ENCODE data around the gene PLCB1.

Gene PLCB1

DNA sequence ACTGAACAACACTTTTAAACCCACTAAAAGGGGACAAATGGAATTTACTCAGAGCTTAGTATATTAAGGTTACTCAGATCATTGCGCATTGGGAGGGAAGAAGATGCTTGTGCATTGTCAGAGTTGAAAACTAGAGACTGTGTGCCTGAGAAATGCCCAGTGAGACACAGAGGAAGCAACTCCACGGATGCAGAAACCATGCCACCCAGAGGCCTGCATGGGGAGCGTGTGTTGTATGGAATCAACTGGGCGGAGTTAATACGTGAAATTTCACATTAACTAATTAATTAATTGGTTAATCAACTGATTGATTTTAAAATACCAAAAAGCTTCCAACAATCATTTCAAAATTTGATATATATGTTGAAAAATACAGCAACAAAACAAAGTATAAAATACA is 391.6 kb downstream of the PLCB1 start:
- TF ChIP-seq Cebpa-rat (IDR thresholded peaks at IDR 0.05), result no peak
- H3K36me3 ChIP-seq, result no peaks in the 10 kb centered on the region
- no peaks in the 10 kb centered on the region; the same call in 1 of the 2 replicates for H3K4me1 ChIP-seq
- no peak overlapping the region for H3K4me2 ChIP-seq
- H3K9ac ChIP-seq, result no peak overlapping the region
- no peaks in the 10 kb centered on the region for H4K20me1 ChIP-seq
- no peak overlapping the region for H3K27ac ChIP-seq
- H3K4me3 ChIP-seq, result no peak overlapping the region
- no peaks in the 10 kb centered on the region for H3K9me3 ChIP-seq
- H3K27me3 ChIP-seq, result no peaks in the 10 kb centered on the region

DNA sequence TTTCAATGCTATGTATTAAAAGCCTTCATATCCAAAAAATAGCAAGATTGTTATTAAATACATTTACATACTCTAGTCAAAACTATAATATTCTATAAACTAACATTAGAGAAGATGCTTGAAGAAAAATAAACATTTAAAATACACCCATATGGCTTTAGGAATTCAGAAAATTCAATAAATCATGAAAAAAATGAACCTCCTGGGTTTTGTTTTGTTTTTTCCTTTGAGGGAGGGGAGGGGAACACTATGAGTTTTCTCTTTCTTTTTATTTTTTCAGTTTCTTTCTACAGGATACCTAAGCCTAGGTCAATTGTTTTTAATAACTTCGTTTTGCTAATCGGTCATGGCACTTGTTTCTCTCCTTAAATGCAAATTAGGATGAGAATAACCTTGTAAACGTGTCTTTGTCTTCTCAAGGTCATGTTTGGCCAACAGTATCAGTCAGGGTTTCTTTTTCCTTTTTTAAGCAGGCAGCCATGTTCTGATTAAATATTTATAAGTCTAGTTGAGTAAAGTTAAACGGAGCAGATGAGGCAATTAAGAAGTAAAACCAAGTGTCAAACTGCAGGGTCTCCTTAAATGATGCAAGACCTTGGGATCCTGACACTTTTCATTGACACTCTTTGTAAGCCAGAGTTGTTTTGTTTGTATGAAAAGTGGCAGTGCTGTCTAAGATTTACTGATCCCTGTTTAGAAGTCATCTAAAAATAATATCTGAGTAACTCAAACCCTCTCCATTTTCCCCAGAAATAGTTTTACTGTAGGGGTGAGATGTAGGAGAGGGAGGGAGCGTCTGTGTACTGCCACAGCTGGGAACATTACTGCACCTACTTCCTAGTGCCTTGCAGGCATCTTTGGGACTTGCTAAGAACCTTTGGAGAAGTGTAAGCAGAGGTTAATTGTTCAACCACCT is 392.3 kb downstream of the PLCB1 start:
- no peak overlapping the region for H3K4me3 ChIP-seq
- no peaks in the 10 kb centered on the region for H4K20me1 ChIP-seq
- no peaks in the 10 kb centered on the region for H3K36me3 ChIP-seq
- H3K27ac ChIP-seq, result no peak overlapping the region
- no peaks in the 10 kb centered on the region for H3K27me3 ChIP-seq
- H3K4me1 ChIP-seq, result no peaks in the 10 kb centered on the region; the same call in 1 of the 2 replicates
- no peaks in the 10 kb centered on the region for H3K9me3 ChIP-seq
- no peak for TF ChIP-seq Cebpa-rat (IDR thresholded peaks at IDR 0.05)
- no peak overlapping the region for H3K9ac ChIP-seq
- H3K4me2 ChIP-seq, result no peak overlapping the region

- Histone ChIP-seq H3K27ac (no peak overlapping the region), H3K9ac (no peak overlapping the region), H3K4me1 (no peaks in the 10 kb centered on the region), H3K4me3 (no peak overlapping the region), H3K27me3 (no peaks in the 10 kb centered on the region), H3K36me3 (no peaks in the 10 kb centered on the region), H3K4me2 (no peak overlapping the region), H4K20me1 (no peaks in the 10 kb centered on the region), H3K9me3 (no peaks in the 10 kb centered on the region)
- no peak for TF ChIP-seq Cebpa-rat (IDR thresholded peaks at IDR 0.05)
Measured at GRCh38 chr20:8525017-8525343, 392.9 kb downstream of the PLCB1 start.

DNA sequence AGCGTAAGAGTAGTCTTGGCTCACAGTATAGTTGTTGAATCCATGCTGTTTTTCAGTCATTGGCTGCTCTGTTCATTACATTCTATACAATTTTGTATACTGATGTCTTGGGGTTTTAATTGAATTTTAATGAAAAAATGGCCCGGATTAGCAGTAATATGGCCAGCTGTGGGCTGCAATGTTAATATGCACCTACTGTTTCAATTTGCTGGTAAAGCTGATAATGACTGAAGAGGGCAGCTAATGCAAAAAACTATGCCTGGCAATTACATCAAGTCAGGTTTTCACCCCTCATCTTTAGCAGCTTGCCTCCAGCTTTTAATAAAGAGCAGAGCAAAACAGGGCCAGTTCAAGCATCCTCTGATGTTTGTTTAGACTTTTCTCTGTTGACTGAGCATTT is 394.5 kb downstream of the PLCB1 start:
- H3K4me3 ChIP-seq, result no peak overlapping the region
- H3K27ac ChIP-seq, result no peak overlapping the region
- H3K9ac ChIP-seq, result no peak overlapping the region
- H3K36me3 ChIP-seq, result no peaks in the 10 kb centered on the region
- no peaks in the 10 kb centered on the region for H3K9me3 ChIP-seq
- no peak overlapping the region for H3K4me2 ChIP-seq
- H3K27me3 ChIP-seq, result no peaks in the 10 kb centered on the region
- H4K20me1 ChIP-seq, result no peaks in the 10 kb centered on the region
- no peaks in the 10 kb centered on the region for H3K4me1 ChIP-seq
- no peak for TF ChIP-seq Cebpa-rat (IDR thresholded peaks at IDR 0.05)

GRCh38 chr20:8527998-8528723 is 396.1 kb downstream of the PLCB1 start:
- H3K4me3 ChIP-seq, result no peak overlapping the region
- no peaks in the 10 kb centered on the region for H3K27me3 ChIP-seq
- no peaks in the 10 kb centered on the region for H4K20me1 ChIP-seq
- TF ChIP-seq Cebpa-rat (IDR thresholded peaks at IDR 0.05), result no peak
- H3K4me2 ChIP-seq, result no peak overlapping the region
- H3K4me1 ChIP-seq, result no peaks in the 10 kb centered on the region
- H3K36me3 ChIP-seq, result no peaks in the 10 kb centered on the region
- H3K9me3 ChIP-seq, result no peaks in the 10 kb centered on the region
- H3K9ac ChIP-seq, result no peak overlapping the region
- no peak overlapping the region for H3K27ac ChIP-seq

- H3K9me3 ChIP-seq, result no peaks in the 10 kb centered on the region
- no peaks in the 10 kb centered on the region for H3K27me3 ChIP-seq
- no peak for TF ChIP-seq Cebpa-rat (IDR thresholded peaks at IDR 0.05)
- no peak overlapping the region for H3K4me3 ChIP-seq
- H3K9ac ChIP-seq, result no peak overlapping the region
- no peaks in the 10 kb centered on the region for H3K36me3 ChIP-seq
- H3K4me1 ChIP-seq, result peaks cover 9% of the 10 kb centered on the region; the same call in 1 of the 2 replicates
- no peak overlapping the region for H3K27ac ChIP-seq
- H4K20me1 ChIP-seq, result no peaks in the 10 kb centered on the region
- no peak overlapping the region for H3K4me2 ChIP-seq
Measured at GRCh38 chr20:8530022-8530421, 398.0 kb downstream of the PLCB1 start.

GRCh38 chr20:8532169-8532568 is 400.1 kb downstream of the PLCB1 start:
- no peaks in the 10 kb centered on the region for H3K36me3 ChIP-seq
- no peak overlapping the region for H3K4me2 ChIP-seq
- no peak overlapping the region for H3K27ac ChIP-seq
- no peak overlapping the region for H3K4me3 ChIP-seq
- H3K4me1 ChIP-seq, result peaks cover 26% of the 10 kb centered on the region
- no peak for TF ChIP-seq Cebpa-rat (IDR thresholded peaks at IDR 0.05)
- H3K9me3 ChIP-seq, result no peaks in the 10 kb centered on the region
- no peaks in the 10 kb centered on the region for H4K20me1 ChIP-seq
- H3K27me3 ChIP-seq, result no peaks in the 10 kb centered on the region
- H3K9ac ChIP-seq, result no peak overlapping the region

DNA sequence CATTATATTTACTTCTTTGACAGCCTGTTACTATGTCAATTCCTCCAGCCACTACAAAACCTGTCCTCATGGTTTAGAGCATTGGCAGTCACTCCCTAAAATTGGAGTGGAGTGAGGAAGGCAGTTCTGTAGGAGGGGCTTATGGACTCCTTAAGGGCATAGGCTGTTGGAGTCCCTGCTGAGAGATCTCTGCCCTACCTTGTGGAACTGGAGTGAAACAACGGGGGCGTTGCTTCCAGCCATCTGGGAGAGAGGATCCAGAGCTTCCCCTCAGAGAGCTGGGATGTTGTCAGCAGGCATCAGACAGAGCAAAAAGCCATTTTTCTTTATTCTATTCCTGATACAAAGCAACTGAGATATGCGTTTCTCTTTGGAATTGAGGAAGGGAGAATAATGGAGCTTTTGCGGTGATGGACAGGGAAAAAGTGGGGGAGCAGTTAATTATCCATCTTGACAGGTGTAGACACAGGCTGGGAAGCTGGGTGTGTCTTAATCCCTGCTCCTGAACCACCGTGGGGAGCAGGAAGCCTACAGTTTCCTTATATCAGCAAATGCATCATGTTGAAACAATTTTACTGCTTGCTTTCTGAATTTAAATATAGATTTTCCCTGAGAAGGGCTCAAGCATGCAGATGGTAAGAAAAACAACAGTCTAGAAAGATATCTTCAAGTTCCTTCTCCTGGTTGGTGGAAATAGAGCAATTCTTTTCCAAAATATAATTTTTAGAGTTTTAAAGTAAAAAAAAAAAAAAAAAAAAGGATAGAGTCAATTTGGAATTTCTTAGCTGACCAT is 402.5 kb downstream of the PLCB1 start:
- Histone ChIP-seq H3K36me3 (no peaks in the 10 kb centered on the region), H3K4me2 (no peak overlapping the region), H3K4me1 (peaks cover 29% of the 10 kb centered on the region), H4K20me1 (no peaks in the 10 kb centered on the region), H3K27me3 (no peaks in the 10 kb centered on the region), H3K9ac (no peak overlapping the region), H3K27ac (no peak overlapping the region), H3K9me3 (no peaks in the 10 kb centered on the region), H3K4me3 (no peak overlapping the region)
- TF ChIP-seq Cebpa-rat (IDR thresholded peaks at IDR 0.05), result no peak

DNA sequence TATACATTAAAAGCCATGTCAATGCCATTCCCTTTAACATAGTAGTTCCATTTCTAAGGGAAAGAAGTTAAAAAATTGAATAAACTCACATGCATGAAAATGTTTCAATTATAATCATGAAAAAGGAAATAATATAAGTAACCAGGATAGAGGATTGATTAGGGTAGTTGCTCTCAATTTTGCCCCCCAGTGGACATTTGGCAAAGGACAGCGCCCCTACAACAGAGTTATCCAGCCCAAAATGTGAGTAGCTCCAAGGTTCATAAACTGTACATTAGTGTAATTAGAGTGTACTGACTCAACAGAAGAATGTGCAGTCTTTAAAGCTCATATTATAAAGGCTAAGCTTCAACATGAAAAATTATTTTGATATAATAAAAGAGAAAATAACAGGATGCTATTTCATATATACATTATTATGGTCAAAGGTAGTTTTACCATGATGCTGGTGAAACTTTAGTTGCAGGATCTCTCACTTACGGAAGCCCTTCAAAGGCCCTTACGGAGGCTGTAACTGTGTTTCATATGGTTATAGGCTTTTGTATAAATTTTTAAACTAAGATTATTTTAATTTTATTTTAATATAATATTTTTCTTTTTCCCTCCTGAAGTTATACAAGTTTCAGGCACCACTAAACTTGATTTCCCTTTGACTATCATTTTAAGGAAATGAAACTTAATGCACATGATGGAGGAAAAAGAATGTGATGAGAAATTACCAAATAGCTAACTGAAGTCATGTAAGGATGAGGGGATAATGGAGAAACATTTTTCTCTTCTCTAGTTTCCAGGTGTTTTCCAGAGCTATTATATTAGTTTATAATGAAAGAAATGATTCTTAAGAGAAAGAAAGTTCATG is 403.6 kb downstream of the PLCB1 start:
- no peak for TF ChIP-seq Cebpa-rat (IDR thresholded peaks at IDR 0.05)
- H3K27me3 ChIP-seq, result no peaks in the 10 kb centered on the region
- no peaks in the 10 kb centered on the region for H4K20me1 ChIP-seq
- H3K4me3 ChIP-seq, result no peak overlapping the region
- no peak overlapping the region for H3K27ac ChIP-seq
- no peaks in the 10 kb centered on the region for H3K36me3 ChIP-seq
- no peak overlapping the region for H3K9ac ChIP-seq
- peaks cover 29% of the 10 kb centered on the region for H3K4me1 ChIP-seq
- H3K9me3 ChIP-seq, result no peaks in the 10 kb centered on the region
- H3K4me2 ChIP-seq, result peak overlapping the region; percentile 62
